GOT3 (cell line): Measurements from ENCODE around the gene DDX20.
"Not testable (repeated sequence)": the region's sequence is repeated elsewhere in the genome, so short reads cannot be mapped to it uniquely, and the experiment has no call there.

Experiments
- DNase-seq: peaks from one replicate; lab custom pipeline; 2025; ENCODE audit warnings: mixed read lengths; lab: John Stamatoyannopoulos, UW

DDX20 gene

DNA sequence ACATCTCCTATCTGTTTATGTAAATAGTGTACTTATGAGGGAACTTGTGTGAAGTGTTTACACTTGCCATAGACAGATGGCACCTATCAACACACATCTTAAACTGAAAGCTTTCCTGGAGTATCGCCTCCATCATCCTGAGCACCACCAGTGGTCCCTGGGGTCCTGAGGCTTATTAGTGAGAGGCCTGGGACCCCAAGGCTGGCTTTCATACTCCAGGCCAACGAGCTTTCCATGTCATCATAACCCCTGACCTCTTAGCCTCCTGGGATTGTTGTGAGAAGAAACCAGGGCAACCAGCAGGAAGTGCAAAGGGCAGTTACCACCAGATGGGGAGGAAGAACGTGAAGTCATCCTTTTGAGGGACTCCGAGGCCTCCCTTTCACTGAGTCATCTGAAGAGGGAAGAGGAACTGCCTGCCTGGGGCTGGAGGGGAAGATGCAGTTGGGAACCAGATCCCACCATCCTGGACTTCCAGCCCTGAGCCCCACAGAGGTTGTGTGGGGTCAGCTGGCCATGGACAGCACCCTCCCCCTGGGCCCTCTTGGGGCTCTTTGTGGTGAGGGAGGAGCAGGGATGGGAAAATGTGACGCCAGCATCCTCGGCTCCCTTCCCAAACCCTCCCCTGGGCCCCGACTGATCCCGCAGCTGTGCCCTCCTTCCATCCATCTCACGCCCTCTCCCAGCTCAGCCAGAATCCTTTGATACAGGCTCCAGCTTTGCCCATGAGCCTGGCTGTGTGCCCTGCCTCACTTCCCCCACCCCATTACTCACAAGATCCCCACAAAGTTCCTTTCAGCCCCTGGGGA, 22.3 kb upstream of the DDX20 start:
- DNase-seq, result peak; percentile 37

DNA sequence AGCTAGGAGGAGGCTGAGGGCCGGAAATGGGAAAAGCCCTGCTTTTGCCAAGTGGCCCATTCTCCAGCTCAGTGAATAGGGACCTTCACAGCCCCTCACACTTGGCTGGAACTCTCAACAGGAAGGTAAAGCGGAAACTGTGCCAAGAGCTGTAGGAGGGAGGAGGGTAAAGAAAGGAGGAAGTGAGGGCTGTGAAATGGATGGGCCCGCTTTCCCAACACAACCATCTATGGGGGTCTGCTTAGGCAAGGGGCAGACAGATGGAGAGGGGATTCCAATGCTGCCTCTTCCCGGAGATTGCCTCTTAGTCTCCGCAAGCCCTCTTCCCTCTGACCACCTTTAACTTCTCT, 21.7 kb upstream of the DDX20 start:
- no peak for DNase-seq

DNA sequence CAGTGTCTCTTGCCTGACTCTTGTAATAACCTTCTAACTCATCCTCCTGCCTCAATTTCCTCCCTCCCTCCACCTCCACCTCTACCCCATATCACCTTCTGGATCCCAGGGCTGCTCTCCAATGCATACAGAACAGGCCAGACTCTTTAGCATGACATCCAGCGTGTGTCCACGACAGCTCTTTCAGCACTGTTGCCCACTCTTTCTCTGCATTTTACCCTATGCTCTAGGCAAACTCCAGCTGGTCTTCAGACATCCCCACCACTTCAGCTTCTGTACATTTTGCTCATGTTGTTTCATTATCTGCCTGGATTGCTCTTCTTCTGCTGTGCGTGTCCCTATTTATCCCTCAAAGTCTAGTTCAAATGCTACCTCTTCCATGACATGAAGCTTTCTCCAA, 21.3 kb upstream of the DDX20 start:
- DNase-seq, result no peak

DNA sequence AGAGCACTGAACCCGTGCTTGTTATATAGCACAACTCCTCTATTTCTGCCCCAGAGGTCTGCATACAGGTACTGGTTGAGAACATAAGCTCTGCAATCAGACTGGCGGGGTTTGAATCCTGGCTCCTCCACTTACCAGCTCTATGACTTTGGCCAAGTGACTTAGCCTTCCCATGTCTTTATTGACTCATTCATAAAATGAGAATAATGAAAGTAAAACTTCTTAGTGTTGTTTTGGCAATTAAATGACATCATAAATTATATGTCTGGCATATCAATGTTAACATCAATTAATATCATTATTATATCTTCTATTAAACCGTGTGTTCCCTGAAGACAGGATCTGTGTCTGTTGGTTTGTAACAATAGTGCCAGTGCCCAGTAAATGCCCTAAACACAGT, 20.8 kb upstream of the DDX20 start:
- no peak for DNase-seq

DNA sequence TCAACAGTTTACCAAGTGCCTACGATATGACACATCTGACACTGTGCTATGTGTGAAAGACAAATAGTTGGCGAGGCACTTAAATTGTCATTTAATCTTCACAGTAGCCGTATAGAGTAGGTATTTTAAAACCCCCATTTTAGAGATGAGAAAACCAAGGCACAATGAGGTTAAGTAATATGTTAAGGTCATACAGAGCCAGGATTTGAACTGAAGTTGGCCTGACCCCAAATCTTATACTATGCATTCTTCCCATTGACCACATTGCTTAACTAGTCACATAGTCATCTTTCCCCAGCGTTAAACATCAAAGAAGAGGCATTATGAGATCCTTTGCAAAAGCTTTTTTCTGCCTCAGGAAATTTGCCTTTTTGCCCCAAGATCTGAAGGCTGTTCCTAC, 20.4 kb upstream of the DDX20 start:
- DNase-seq, result no peak

DNA sequence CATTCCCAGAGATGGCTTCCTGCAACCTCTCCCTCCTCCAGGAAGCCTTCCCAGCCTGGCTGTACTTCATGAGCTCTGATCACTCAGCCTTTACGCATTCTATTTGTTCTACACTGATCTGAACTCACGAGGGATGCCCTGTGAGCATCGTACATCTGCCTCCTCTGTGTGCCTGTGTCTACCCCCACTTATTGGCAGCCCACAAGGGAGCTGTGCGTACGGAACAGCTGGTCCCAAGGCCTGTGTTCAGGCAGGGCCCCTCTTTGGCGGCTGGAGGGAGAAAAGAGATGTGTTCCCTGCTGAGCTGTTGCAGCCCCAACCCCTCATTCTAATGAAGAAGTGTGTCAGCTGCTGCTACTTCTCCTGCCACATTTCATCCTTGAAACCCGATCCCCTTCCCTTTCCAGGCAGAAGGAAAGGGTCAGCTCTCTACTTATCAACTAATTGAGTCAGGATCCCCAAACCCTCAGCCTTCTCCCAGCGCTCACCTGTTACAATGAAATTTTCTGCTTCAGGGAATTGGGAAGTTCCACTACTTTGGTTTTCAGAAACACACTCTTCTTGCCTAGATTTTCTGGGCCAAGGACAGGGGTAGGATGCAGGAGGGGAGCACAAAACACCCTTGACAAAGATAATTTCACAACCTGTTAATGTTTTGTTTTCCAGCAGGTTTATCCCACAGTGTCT, 19.7 kb upstream of the DDX20 start:
- DNase-seq, result no peak

DNA sequence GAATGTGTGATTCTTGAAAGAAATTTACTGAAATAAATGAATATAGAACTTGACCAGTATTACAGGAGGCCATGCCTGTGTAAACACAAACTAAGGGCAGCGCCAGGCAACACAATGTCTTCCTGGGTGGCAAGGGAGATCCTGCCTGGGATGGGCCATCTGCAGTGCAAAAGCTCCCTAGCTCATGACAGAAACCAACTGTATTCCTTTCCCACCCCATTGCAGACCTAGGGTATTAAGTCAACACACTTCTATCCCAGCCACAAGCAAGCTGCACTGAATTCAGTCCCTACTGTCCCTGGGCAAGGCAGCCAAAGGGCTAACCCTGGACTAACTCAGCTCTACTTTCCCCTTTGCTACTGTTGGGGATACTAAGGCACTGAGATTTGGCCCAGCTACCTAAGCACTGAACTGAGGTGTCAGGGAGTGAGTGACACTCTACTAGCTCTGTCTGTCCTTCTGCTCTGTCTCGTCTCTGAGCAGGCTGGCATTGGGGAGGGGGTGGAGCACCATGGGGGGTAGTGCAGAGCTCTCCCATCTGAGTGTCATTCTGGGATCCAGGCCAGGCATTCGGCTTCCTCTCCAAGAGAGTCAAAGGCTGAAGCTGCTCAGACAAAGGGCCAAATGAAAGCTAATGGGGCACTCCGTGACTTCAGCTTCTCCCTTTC, 19.0 kb upstream of the DDX20 start:
- DNase-seq, result no peak

DNA sequence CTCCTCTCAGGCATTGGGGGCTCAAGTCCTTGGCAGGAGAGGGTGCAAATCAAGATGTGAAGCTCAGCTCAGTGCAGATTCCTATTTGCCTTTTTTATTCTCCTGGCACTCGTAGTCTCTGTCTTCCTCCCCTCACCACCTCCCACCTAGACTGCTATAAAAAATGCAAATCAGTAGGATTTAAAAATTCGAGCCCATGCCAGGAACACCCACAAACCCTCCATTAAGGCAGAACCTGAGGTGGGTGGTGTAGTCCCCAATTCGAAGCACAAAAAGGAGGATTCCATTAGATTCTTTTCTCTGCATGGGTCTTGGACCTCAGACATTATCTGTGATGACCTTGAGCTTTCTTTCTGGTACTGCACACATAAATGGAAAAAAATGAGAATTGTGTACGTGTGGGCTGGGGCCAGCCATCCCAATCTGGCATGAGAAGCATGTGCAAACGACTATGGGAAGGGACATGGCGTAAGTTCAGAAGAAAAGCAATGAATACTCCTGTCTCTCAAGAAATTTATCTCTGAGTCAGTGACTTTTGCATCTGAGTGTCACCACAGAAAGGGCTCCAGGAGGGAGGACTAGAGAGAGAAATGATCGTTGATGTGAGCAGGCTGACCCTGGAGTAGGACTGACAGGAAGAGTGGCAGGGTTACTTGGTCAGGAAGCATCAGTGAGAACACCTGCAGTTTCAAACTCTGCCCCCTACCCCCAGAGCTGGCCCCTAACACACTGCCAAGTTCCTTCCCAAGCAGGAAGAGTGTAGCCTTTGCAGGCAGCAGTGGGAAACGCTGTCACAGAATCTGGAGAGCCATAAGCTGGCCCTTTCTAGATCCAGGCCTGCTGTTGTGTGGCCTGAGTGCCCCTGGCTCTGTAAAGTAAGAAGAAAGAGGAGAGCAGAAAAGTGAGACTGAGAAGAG, 18.2 kb upstream of the DDX20 start:
- DNase-seq, result no peak

DNA sequence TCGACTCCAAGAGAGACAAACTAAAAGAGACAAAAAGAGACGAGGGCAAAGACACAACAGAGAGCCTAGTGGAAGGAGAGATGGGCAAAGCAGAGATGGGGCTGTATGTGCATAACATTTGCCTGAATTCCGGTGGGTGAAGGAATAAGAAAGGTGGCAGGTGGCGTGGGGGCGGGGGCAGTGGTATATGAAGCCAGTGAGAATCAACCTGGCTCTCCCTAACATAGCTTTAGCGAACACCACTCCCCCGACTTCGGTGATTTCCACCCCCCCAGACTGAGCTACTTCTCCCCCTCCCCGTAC, 17.6 kb upstream of the DDX20 start:
- DNase-seq, result no peak

DNA sequence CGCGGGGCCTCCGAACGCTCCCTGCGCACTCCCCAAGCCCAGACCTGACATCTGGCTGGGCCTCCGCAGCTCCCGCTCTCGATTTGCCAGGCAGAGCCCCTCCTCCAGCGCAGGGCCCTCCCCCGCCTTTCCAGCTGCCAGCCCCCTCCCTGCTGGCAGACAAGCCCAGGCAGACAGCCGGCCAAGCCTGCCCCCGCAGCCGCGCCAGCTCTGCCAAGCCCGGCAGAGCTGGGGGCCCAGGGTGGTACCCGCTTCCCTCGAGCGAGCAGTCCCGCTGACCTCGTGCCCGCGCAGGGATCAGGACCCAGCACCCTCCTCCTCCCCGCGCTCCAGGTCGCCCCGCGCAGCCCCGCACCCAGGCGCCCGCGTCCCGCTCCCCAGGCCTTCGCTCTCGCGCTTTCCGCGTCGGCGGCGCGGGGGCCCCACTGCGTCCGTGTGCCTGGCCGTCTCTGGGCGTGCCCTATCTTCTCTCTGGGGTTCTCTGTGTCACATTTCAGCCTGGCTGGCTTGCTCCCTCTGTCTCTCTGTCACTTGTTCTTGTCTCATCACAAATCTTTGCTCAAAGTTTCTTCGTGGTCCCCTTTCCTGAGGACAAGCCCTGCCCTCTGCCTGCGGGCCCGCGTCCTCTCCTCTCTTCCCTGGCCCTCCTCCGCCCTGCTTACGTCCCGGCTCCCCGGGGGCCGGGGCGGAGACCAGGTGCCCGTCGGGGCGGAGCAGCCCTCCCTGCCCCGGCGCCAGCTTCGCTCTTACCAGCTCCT, 17.1 kb upstream of the DDX20 start:
- peak; percentile 46 for DNase-seq

DNA sequence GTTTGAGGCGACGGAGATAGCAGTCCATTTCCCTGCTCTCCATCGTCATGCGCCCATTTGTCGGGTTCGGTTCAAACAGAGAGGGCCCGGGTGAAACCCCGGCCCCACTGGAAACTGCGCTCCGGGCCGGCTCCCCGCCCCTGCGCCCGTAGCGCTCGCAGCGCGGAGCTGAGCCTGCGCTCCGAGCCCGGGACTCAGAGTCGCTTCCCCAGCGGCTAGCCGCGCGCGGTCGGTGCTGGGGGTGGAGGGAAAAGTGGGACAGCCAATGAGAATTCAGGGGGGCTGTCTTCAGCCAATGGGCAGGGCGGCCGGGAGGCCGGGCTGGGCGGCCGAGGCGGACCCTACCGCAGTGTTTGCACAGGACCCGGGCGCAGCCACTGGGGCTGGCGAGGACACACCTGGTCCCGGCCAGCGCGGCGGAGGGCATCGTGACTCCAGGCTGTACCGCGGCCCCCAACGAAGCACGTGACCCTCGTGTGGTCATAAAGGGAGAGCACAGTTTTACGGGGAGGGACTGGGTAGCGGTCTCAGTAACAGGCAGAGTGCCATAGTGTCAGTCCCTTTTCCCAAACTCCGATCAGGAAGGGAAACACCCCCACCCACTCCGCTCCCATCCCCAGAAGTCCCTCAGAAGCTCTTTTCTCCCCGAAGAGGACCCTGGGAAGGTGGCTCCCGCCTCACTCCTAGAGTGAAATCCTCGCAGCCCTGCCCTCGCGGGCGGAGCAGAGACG, 16.3 kb upstream of the DDX20 start, which contains the start of gene INKA2:
INKA2 (minus strand) TSS at position 202 of the 731 bp plus-strand sequence; CDS start at position 49, 153 bp downstream.
- no peak for DNase-seq

DNA sequence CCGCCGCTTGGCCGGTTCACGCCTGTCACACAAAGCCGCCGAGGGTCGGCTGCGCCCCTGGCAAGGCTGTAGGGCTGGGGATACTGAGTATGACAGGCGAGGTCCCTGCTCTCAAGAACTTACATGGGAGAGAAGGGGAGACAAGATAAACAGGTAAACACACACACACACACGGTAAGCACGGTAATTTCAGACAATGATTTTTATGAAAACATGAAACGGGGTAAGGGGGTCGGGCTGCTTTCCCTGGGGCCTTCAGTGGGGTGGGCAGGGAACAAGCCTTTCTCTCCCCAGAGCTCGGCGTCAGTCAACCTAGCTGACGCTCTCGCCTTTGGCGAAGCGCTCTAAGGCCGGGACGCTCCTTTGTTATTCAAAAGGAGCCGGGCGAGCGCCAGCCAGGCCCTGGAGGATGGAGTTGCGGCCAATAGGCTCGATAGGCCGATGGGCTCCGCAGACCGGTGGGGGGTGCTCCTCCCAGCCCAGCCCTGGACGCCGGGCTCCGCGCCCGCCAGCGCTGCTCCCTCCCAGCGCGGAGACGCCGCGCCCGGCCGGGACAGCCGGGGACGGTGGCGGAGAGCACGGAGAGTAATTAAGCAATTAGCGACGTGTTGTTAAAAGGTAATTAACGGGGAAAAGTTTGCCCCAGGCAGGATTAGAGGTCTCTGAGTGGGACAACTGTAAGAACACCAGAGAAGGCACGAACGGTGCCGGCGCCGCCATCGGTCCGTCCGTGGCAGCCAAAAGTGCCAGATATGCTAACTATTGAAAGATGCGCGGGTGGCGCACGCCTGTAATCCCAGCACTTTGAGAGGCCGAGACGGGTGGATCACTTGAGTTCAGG, 15.6 kb upstream of the DDX20 start:
- DNase-seq, result no peak

DNA sequence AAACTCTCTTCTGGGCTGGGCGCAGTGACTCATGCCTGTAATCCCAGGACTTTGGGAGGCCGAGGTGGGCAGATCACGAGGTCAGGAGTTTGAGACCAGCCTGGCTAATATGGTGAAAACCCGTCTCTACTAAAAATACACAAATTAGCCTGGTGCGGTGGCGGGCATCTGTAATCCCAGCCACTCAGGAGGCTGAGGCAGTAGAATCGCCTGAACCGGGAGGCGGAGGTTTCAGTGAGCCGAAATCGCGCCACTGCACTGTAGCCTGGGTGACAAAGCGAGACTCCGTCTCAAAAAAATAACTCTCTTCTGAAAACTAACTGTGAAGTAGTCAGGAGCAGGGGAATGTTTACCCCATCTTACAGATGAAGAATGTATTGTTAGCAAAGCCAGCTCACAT, 13.4 kb upstream of the DDX20 start:
- DNase-seq, result not testable (repeated sequence)

DNA sequence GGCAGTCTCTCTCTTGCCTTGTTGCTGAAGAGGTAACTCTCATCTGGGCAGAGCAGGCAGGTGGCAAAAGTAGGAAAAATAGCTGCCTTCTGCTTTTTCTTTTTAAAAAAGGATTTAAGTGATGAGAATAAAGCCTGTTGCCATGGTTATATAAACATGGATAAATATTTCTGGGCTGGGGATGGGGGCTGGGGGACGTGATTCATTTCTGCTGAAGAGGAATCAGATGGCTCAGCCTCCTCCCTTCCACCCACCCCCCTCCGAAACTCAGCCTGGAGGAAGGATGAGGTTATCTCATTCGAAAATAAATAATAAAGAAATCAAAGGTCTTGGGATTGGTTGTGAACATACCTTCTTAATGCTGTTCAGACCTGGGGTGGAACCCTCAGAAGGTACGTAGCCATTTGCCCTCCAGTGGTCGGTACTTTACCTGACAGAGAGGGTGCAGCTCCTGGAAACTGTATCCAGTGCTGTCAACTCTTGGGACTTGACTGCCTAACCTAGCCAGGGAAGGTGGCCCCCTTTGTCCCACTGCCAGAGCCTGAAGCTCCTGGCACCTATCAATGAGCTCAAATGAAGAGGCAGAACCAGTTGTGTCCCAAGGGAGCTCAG, 12.7 kb upstream of the DDX20 start:
- no peak for DNase-seq

DNA sequence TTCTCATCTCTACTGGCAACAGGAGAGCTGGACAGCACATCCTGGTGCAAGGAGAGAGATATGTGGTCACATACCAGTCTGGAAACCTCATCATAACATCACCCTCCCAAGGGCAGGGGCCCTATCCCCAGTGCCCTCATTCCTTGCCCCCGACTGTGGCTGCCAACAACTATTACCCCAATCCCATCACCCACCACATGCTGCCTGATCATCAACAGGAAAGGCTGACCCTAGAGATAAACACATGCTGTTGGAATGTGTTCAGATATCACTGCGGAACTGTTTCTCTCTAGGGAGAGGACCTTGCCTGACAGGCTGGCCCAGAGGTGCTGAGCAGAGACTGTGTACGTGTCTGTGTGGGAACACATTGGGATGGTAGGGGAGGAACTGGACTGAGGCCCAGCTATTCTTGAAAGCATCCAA, 12.0 kb upstream of the DDX20 start:
- DNase-seq, result peak; percentile 38

DNA sequence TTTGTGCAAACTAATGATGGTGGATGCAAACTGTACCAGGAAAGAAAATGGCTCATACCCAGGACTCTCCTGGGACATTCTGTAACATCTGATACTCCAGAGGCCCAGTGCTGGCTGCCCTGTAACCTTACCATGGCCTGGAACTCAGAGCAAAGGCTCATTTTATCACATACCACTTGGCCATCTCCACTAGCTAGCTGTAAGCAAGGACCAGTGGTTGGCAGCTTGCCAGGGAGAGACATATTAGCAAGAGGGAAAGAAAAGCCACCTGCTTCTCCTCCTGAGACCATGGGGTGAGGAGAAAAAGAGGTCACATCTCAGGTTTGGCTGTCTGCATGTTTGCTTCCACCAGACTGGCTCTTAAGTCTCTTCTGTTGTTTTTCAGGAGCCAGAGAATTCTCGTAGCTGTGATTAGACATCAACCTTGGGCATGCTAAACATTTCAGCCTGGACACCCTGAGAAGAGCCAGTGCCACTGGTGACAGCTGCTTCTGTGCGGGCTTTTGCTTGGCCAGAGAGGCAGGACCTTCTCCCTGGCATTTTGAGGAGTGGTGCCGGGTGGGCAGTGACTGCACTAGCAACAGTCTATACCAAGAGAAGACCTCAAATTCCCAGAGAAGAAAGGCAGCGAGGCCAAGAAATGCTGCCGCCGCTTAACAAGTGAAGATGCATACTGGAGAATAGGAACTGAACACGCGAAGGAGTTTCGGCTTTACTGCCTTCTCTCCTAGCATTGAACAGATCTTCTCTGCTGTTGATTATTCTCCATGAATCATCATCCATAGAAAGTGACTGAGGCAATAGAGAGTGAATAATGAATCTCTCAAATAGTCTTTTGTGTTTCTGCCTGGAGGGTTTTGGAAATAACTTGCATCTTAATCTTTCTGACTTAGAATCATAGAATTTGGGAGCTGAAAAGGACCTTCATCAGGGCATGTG, 9.8 kb upstream of the DDX20 start:
- DNase-seq, result no peak

DNA sequence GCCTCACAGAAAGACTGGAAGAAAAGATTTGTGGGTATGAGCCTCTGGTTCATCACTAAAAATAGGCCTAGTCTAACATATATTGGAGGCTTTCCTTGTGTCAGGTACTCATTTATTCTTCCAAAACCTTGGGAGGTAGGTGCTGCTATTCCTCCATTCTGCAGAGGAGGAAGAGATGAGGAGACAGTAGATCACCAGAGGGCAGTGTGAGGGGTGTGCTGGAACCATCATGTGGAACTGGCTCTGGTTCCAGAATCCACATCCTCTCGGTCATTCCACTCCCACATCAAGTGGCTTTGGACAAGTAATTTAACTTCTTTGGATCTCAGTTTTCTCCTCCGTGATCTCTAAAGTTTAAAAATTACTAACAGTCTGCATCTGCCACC, 9.1 kb upstream of the DDX20 start:
- no peak for DNase-seq

DNA sequence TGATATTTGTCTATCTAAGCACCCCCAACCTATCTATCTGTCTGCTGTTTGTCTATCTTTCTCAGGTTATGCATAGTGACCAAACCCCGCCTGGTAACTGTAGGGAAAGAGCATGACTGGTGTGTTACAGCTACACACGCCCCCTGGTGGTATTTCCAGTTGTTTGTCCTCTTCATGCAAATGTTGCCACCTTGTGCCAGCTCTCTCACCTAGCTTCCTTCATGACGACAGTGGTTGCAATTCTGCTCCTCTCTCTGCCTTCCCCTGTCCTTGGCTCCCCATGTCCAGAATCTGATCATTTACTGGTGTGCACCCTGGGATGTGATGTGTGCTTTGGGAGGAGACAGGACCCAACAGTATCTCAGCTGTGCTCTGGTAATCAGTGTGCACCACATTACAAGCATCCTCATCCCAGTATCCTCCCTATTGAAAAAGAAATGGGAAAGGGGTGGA, 8.4 kb upstream of the DDX20 start:
- no peak for DNase-seq
